ENCODE data around the gene C4orf36. TPM values are rescaled to one million over a fixed set of nuclear protein-coding genes. Genes with fewer than 3 reads are reported as not detected.

The C4orf36 gene
- total and polyA plus RNA-seq, 2 of the 4 experiments (the other 2 are of a cell fraction) = 0.18 to 0.41 TPM

DNA sequence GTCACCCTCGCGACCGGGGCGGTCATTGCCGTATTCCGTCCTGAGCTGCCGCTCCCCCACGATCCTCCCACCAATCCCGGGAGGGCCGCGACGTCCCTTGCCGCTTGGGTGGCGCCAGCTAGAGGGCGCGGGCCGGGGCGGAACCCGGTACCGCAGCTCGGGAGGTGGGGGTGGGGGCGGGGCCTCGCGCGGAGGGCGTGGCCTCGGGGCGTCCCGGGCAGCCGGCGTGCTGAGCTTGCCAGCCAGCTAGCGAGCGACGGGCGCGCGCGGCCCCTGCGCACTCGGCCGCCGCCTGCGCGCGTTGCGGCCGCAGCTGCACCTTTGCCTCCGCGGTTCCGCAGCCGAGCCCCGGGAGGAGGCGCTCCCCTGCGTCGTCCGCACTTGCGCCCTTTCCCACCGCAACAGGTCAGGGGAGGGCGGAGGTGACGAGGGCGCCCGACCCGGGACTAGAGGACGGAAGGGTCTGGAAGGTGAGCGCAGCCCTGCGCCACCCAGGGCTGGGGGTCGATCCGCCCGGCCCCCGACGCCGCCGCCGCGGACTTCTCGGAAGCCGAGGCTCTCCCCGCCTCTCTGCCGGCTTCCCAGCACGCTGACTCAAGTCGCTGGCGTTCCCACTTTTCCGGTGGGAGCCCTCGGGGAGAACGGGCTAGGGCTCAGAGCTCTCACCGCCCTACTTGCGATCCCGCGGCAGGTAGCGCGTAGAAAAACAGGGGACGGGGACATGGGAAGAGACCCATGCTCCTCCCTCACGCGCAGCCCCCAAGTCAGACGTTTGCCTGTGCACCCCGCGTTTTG is 42.7 kb upstream of the C4orf36 start, which contains the start of gene AFF1:
AFF1 (plus strand) TSS at position 241 of the 795 bp plus-strand sequence. CDS start 13,523 bp downstream, outside the sequence.
- H2BK15ac ChIP-seq (ENCODE audit: low read depth, low read length) = peak within 1 kb of the TSS; percentile 42; the same call in 1 of the 3 replicates
- H3K27ac ChIP-seq (ENCODE audit: insufficient read depth, low read length) = peak within 1 kb of the TSS; percentile 82
- peak within 1 kb of the TSS; percentile 83 for H3K4ac ChIP-seq (ENCODE audit: low read depth, low read length)
- peak; percentile 79 for DNase-seq
- H3K14ac ChIP-seq (replicated peaks; ENCODE audit: low read depth, low read length) = peak within 1 kb of the TSS; percentile 90
- peak within 1 kb of the TSS; percentile 77 for H3K4me2 ChIP-seq (ENCODE audit: low read depth, low read length)
- H3K27me3 ChIP-seq (ENCODE audit: control insufficient read depth, insufficient read depth, low read length) = no peaks in the 10 kb centered on the region
- peak within 1 kb of the TSS; percentile 84 for H3K9ac ChIP-seq (ENCODE audit: low read depth, low read length)
- H2BK5ac ChIP-seq (ENCODE audit: low read depth, low read length, poor library complexity, severe bottlenecking) = peak within 1 kb of the TSS; percentile 86
- in situ Hi-C loops (cut with MboI; ENCODE audit: low sequenced_read_pairs) (no loop called here), intact Hi-C loops (cut with micrococcal nuclease) (loop anchor here (1.0 kb wide), 1 partner anchor 71 kb away; no protein-coding TSS in a partner anchor), dilution Hi-C loops (cut with HindIII; ENCODE audit: low sequenced_read_pairs, unreplicated experiment) (no loop called here)
- H3K9me3 ChIP-seq (ENCODE audit: control insufficient read depth, insufficient read depth, low read length) = no peaks in the 10 kb centered on the region
- H4K8ac ChIP-seq (ENCODE audit: low read depth in 2 of 2, low read length in 2 of 2) = peak within 1 kb of the TSS; percentile 87 to 99
- H3K4me1 ChIP-seq (ENCODE audit: control insufficient read depth, insufficient read depth, low read length) = peaks cover 5% of the 10 kb centered on the region
- peak within 1 kb of the TSS; percentile 62 for H3K18ac ChIP-seq (ENCODE audit: low read depth, low read length)
- H4K5ac ChIP-seq (ENCODE audit: low read depth, low read length) = peak within 1 kb of the TSS; percentile 61
- peaks cover 6% of the 10 kb centered on the region; the same call in 1 of the 2 replicates for H4K20me1 ChIP-seq (ENCODE audit: insufficient read depth, low read length)
- peaks cover 8 to 44% of the 10 kb centered on the region in 2 experiments; a peak in 3 of 4 replicates for H3K79me1 ChIP-seq (ENCODE audit: low read depth in 1 of 2, low read length in 2 of 2)
- peak within 1 kb of the TSS; percentile 96 for H3K56ac ChIP-seq (ENCODE audit: extremely low read depth, insufficient read depth, low read length)
- H3K36me3 ChIP-seq (ENCODE audit: control insufficient read depth, insufficient read depth, low read length) = no peaks in the 10 kb centered on the region
- no TSS peak for BruUV-seq (replicated peaks)
- H2BK120ac ChIP-seq (ENCODE audit: low read depth, low read length) = peak within 1 kb of the TSS; percentile 82
- H3K9me1 ChIP-seq (ENCODE audit: insufficient read depth, low read length) = no peaks in the 10 kb centered on the region; the same call in 1 of the 2 replicates
- ChIA-PET POLR2A (ENCODE audit: unreplicated experiment) (interaction anchor here (1.3 kb wide), 1 partner anchor 71 kb away, joined by 6 read pairs; no protein-coding TSS in a partner anchor), CTCF (interaction anchor here (0.6 to 3.9 kb wide), 5 partner anchors 12 to 157 kb away, joined by 3 to 14 read pairs (median 5); no protein-coding TSS in a partner anchor)
- H3K4me3 ChIP-seq (ENCODE audit: insufficient read depth, low read depth, low read length) = peak within 1 kb of the TSS; percentile 80
- peak within 1 kb of the TSS; percentile 82 for H4K91ac ChIP-seq (ENCODE audit: insufficient read depth, low read depth, low read length)
- WGBS, 2 experiments (ENCODE audit: extremely low coverage in 2 of 2, insufficient read length in 1 of 2) = 0% methylated on average over 11 of the region's 97 CpGs; no CpG with 5 or more reads in 1 of the 2 experiments
- ATAC-seq (ENCODE audit: low read depth) = peak; percentile 94
- H2AFZ ChIP-seq (replicated peaks; ENCODE audit: low read length, poor library complexity) = peak within 1 kb of the TSS; percentile 97
- peak within 1 kb of the TSS; percentile 95 for H3K23ac ChIP-seq (ENCODE audit: low read depth, low read length)
- H2BK20ac ChIP-seq (ENCODE audit: low read depth, low read length) = peak within 1 kb of the TSS; percentile 22; the same call in 1 of the 2 replicates
- H2AK9ac ChIP-seq (replicated peaks; ENCODE audit: low read depth, low read length, poor library complexity) = peak within 1 kb of the TSS; percentile 97
- peak within 1 kb of the TSS; percentile 62 for H2AK5ac ChIP-seq (ENCODE audit: low read depth, low read length)
- TF ChIP-seq MAZ (IDR thresholded peaks at IDR 0.05; ENCODE audit: borderline replicate concordance, low read depth, low read length) (peak; percentile 76; the same call in 1 of the 2 replicates), NFE2L2 (IDR thresholded peaks at IDR 0.05; ENCODE audit: low read depth, low read length) (no peak), BHLHE40 (IDR thresholded peaks at IDR 0.05; ENCODE audit: low read depth, low read length) (peak; percentile 19), MAFK (IDR thresholded peaks at IDR 0.05; ENCODE audit: low read depth, low read length) (no peak), SMC3 (IDR thresholded peaks at IDR 0.05; ENCODE audit: low read depth, low read length) (no peak; the same call in 1 of the 2 replicates), RAD21 (IDR thresholded peaks at IDR 0.05; ENCODE audit: low read length) (0 out of 2 replicates have a peak, but pooled peaks have one; percentile 15), RFX5 (IDR thresholded peaks at IDR 0.05; ENCODE audit: low read depth, low read length) (no peak), RCOR1 (IDR thresholded peaks at IDR 0.05; ENCODE audit: insufficient replicate concordance, low read length) (no peak), CTCF (conservative IDR thresholded peaks at IDR 0.05; ENCODE audit: low read depth, low read length) (peak; percentile 40), CEBPB (IDR thresholded peaks at IDR 0.05; ENCODE audit: low read depth, low read length) (no peak), POLR2A (IDR thresholded peaks at IDR 0.05; ENCODE audit: low read depth, low read length) (peak; percentile 78)
- TF ChIP-seq, protein P1, sequence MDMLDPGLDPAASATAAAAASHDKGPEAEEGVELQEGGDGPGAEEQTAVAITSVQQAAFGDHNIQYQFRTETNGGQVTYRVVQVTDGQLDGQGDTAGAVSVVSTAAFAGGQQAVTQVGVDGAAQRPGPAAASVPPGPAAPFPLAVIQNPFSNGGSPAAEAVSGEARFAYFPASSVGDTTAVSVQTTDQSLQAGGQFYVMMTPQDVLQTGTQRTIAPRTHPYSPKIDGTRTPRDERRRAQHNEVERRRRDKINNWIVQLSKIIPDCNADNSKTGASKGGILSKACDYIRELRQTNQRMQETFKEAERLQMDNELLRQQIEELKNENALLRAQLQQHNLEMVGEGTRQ (IDR thresholded peaks at IDR 0.05; ENCODE audit: low read depth, low read length) = no peak
- TF ChIP-seq, protein P2, sequence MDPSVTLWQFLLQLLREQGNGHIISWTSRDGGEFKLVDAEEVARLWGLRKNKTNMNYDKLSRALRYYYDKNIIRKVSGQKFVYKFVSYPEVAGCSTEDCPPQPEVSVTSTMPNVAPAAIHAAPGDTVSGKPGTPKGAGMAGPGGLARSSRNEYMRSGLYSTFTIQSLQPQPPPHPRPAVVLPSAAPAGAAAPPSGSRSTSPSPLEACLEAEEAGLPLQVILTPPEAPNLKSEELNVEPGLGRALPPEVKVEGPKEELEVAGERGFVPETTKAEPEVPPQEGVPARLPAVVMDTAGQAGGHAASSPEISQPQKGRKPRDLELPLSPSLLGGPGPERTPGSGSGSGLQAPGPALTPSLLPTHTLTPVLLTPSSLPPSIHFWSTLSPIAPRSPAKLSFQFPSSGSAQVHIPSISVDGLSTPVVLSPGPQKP (IDR thresholded peaks at IDR 0.05; ENCODE audit: borderline replicate concordance, low read depth, low read length) = no peak

Data from IMR-90 (cell line).